Activated CD4-positive, alpha-beta T cell treated with anti-CD3 and anti-CD28 coated beads for 36 hours (primary cell): ENCODE data around the gene CLTCL1. TPM values are rescaled to one million over a fixed set of nuclear protein-coding genes. Genes with fewer than 3 reads are reported as not detected.

Source experiments
- ATAC-seq: fragments of 200-7000 bp; cut with Tn5 transposase; one replicate; pipeline ENCODE4 v1.10.0; 2021; ENCODE audit warnings: mild to moderate bottlenecking, moderate library complexity
- CTCF ChIA-PET: fragments of 350-600 bp; sonication (Branson Sonifier 250); formaldehyde crosslinking; loops from one replicate; lab custom pipeline; 2021; ENCODE audit warnings: antibody characterized with exemption; lab: Charles Lee
- POLR2A ChIA-PET: fragments of 350-600 bp; sonication (Branson Sonifier 250); formaldehyde crosslinking; loops from one replicate; lab custom pipeline; 2021; ENCODE audit warnings: antibody characterized with exemption, inconsistent platforms; lab: Charles Lee
- DNase-seq: peaks from one replicate; pipeline ENCODE4 v3.0.0-alpha.2; 2020
- H3K27ac Mint-ChIP-seq: one replicate; pipeline ENCODE4 v1.8.0; 2021; ENCODE audit warnings: mixed read lengths
- H3K27me3 Mint-ChIP-seq: one replicate; pipeline ENCODE4 v1.8.0; 2021; ENCODE audit warnings: mixed read lengths
- H3K36me3 Mint-ChIP-seq: one replicate; pipeline ENCODE4 v1.8.0; 2021; ENCODE audit warnings: low read depth, mixed read lengths
- H3K4me1 Mint-ChIP-seq: one replicate; pipeline ENCODE4 v1.8.0; 2021; ENCODE audit warnings: mixed read lengths
- H3K4me3 Mint-ChIP-seq: one replicate; pipeline ENCODE4 v1.8.0; 2021; ENCODE audit warnings: mild to moderate bottlenecking, moderate library complexity, mixed read lengths
- H3K9me3 Mint-ChIP-seq: one replicate; pipeline ENCODE4 v1.8.0; 2021; ENCODE audit warnings: low read depth, mixed read lengths
- intact Hi-C, 2 experiments: fragments of 100-400 bp; cut with DNase I in 1 of 2; cut with micrococcal nuclease in 1 of 2; formaldehyde crosslinking; loops; one replicate each; pipeline versions ENCODE4 v1.14.2 to v1.15.1; 2022 to 2024; cut with DNase I, micrococcal nuclease
- total RNA-seq, 2 experiments: library from RNA; stranded (reverse); gene quantifications; one replicate each; pipeline ENCODE4 v1.2.3, GENCODE V29; 2021

The CLTCL1 gene
- total RNA-seq, 2 experiments from 2014 or later = 0.76 to 1.2 TPM

- H3K36me3 Mint-ChIP-seq = peaks cover 8% of the 10 kb centered on the region
- intact Hi-C loops = loop anchor here (5.0 kb wide), 5 partner anchors 67 to 768 kb away; partner anchors contain the start of genes C22orf39 (in 1 of the 2), CLTCL1 (in 1 of the 2), COMT (in 1 of the 2) and HIRA (in 1 of the 2)
- CTCF ChIA-PET = interaction anchor here (0.5 to 2.4 kb wide), 4 partner anchors 8 to 110 kb away, joined by 3 to 9 read pairs (median 5); partner anchors contain the start of gene ESS2
- H3K4me3 Mint-ChIP-seq = peak overlapping the region; percentile 90
- peaks cover 38% of the 10 kb centered on the region for H3K4me1 Mint-ChIP-seq
- H3K27ac Mint-ChIP-seq = no peak overlapping the region
- H3K27me3 Mint-ChIP-seq = peaks cover 8% of the 10 kb centered on the region
- POLR2A ChIA-PET = interaction anchor here (0.8 to 2.7 kb wide), 2 partner anchors 8 to 30 kb away, joined by 4 to 14 read pairs; partner anchors contain the start of gene ESS2
- H3K9me3 Mint-ChIP-seq = no peaks in the 10 kb centered on the region
- ATAC-seq = no peak
- DNase-seq = no peak
Measured at GRCh38 chr22:19174106-19175025, 117.2 kb downstream of the CLTCL1 start.

- H3K9me3 Mint-ChIP-seq = no peaks in the 10 kb centered on the region
- peak overlapping the region; percentile 78 for H3K27ac Mint-ChIP-seq
- peaks cover 41% of the 10 kb centered on the region for H3K4me1 Mint-ChIP-seq
- peaks cover 16% of the 10 kb centered on the region for H3K27me3 Mint-ChIP-seq
- DNase-seq (no peak), ATAC-seq (no peak)
- intact Hi-C loops = no loop called here
- H3K4me3 Mint-ChIP-seq = peak overlapping the region; percentile 90
- peaks cover 8% of the 10 kb centered on the region for H3K36me3 Mint-ChIP-seq
- CTCF ChIA-PET = interaction anchor here (0.6 to 2.4 kb wide), 3 partner anchors 9 to 63 kb away, joined by 4 to 9 read pairs (median 6); partner anchors contain the start of gene ESS2
- POLR2A ChIA-PET = interaction anchor here (0.8 to 2.7 kb wide), 4 partner anchors 9 to 29 kb away, joined by 3 to 14 read pairs (median 4); partner anchors contain the start of gene ESS2
Measured at GRCh38 chr22:19173047-19174035, 118.2 kb downstream of the CLTCL1 start.

- H3K36me3 Mint-ChIP-seq = peaks cover 8% of the 10 kb centered on the region
- intact Hi-C loops = no loop called here
- peaks cover 21% of the 10 kb centered on the region for H3K27me3 Mint-ChIP-seq
- ChIA-PET POLR2A (interaction anchor here (1.1 kb wide), 2 partner anchors 26 to 28 kb away, joined by 3 to 5 read pairs; partner anchors contain the start of gene ESS2), CTCF (interaction anchor here (0.6 to 2.4 kb wide), 2 partner anchors 10 to 62 kb away, joined by 4 to 6 read pairs; no protein-coding TSS in a partner anchor)
- ATAC-seq (no peak), DNase-seq (no peak)
- peak overlapping the region; percentile 90 for H3K4me3 Mint-ChIP-seq
- H3K9me3 Mint-ChIP-seq = no peaks in the 10 kb centered on the region
- H3K27ac Mint-ChIP-seq = peak overlapping the region; percentile 78
- H3K4me1 Mint-ChIP-seq = peaks cover 41% of the 10 kb centered on the region
Measured at GRCh38 chr22:19172213-19173046, 119.1 kb downstream of the CLTCL1 start.

- CTCF ChIA-PET = interaction anchor here (0.6 to 1.1 kb wide), 3 partner anchors 10 to 29 kb away, joined by 3 to 6 read pairs (median 4); partner anchors contain the start of gene ESS2
- H3K27me3 Mint-ChIP-seq = peaks cover 29% of the 10 kb centered on the region
- peaks cover 8% of the 10 kb centered on the region for H3K36me3 Mint-ChIP-seq
- H3K4me3 Mint-ChIP-seq = peak overlapping the region; percentile 90
- POLR2A ChIA-PET = interaction anchor here (2.2 kb wide), 1 partner anchor 25 kb away, joined by 7 read pairs; the partner anchor contains the start of gene ESS2
- peaks cover 35% of the 10 kb centered on the region for H3K4me1 Mint-ChIP-seq
- H3K27ac Mint-ChIP-seq = no peak overlapping the region
- intact Hi-C loops = no loop called here
- DNase-seq (no peak), ATAC-seq (no peak)
- H3K9me3 Mint-ChIP-seq = no peaks in the 10 kb centered on the region
Measured at GRCh38 chr22:19169947-19170318, 121.6 kb downstream of the CLTCL1 start.

GRCh38 chr22:19169002-19169946 is 122.2 kb downstream of the CLTCL1 start:
- H3K27me3 Mint-ChIP-seq = peaks cover 32% of the 10 kb centered on the region
- ATAC-seq (no peak), DNase-seq (no peak)
- H3K4me1 Mint-ChIP-seq = peaks cover 32% of the 10 kb centered on the region
- peaks cover 8% of the 10 kb centered on the region for H3K36me3 Mint-ChIP-seq
- H3K4me3 Mint-ChIP-seq = peak overlapping the region; percentile 49
- intact Hi-C loops = no loop called here
- H3K27ac Mint-ChIP-seq = no peak overlapping the region
- CTCF ChIA-PET = interaction anchor here (0.6 to 1.1 kb wide), 3 partner anchors 10 to 28 kb away, joined by 3 to 6 read pairs (median 4); partner anchors contain the start of gene ESS2
- H3K9me3 Mint-ChIP-seq = peaks cover 2% of the 10 kb centered on the region
- POLR2A ChIA-PET = interaction anchor here (2.2 kb wide), 1 partner anchor 25 kb away, joined by 7 read pairs; the partner anchor contains the start of gene ESS2

- ChIA-PET POLR2A (interaction anchor here (2.2 kb wide), 1 partner anchor 24 kb away, joined by 7 read pairs; the partner anchor contains the start of gene ESS2), CTCF (interaction anchor here (1.3 kb wide), 1 partner anchor 23 kb away, joined by 3 read pairs; the partner anchor contains the start of gene ESS2)
- Mint-ChIP-seq H3K27ac (no peak overlapping the region), H3K36me3 (peaks cover 8% of the 10 kb centered on the region), H3K4me3 (no peak overlapping the region), H3K9me3 (peaks cover 2% of the 10 kb centered on the region), H3K27me3 (peaks cover 32% of the 10 kb centered on the region), H3K4me1 (peaks cover 25% of the 10 kb centered on the region)
- no peak for DNase-seq
- ATAC-seq = no peak
- intact Hi-C loops = no loop called here
Measured at GRCh38 chr22:19168088-19168890, 123.2 kb downstream of the CLTCL1 start.

- POLR2A ChIA-PET = no interaction called here
- peaks cover 2% of the 10 kb centered on the region for H3K9me3 Mint-ChIP-seq
- peaks cover 3% of the 10 kb centered on the region for H3K36me3 Mint-ChIP-seq
- ATAC-seq (no peak), DNase-seq (no peak)
- H3K4me1 Mint-ChIP-seq = peaks cover 15% of the 10 kb centered on the region
- peaks cover 32% of the 10 kb centered on the region for H3K27me3 Mint-ChIP-seq
- CTCF ChIA-PET = interaction anchor here (1.1 to 1.3 kb wide), 2 partner anchors 18 to 22 kb away, joined by 3 to 4 read pairs; partner anchors contain the start of gene ESS2
- intact Hi-C loops = no loop called here
- no peak overlapping the region for H3K4me3 Mint-ChIP-seq
- no peak overlapping the region for H3K27ac Mint-ChIP-seq
Measured at GRCh38 chr22:19167106-19167869, 124.2 kb downstream of the CLTCL1 start.

GRCh38 chr22:19166421-19166820 is 125.1 kb downstream of the CLTCL1 start:
- peaks cover 32% of the 10 kb centered on the region for H3K27me3 Mint-ChIP-seq
- DNase-seq (no peak), ATAC-seq (no peak)
- ChIA-PET CTCF (interaction anchor here (1.1 kb wide), 1 partner anchor 18 kb away, joined by 4 read pairs; no protein-coding TSS in a partner anchor), POLR2A (interaction anchor here (0.6 kb wide), 1 partner anchor 1758 kb away, joined by 3 read pairs; no protein-coding TSS in a partner anchor)
- H3K4me3 Mint-ChIP-seq = no peak overlapping the region
- peaks cover 2% of the 10 kb centered on the region for H3K9me3 Mint-ChIP-seq
- H3K27ac Mint-ChIP-seq = no peak overlapping the region
- intact Hi-C loops = no loop called here
- peaks cover 13% of the 10 kb centered on the region for H3K4me1 Mint-ChIP-seq
- H3K36me3 Mint-ChIP-seq = peaks cover 2% of the 10 kb centered on the region
